Activated CD8-positive, alpha-beta memory T cell treated with anti-CD3 and anti-CD28 coated beads, Interleukin-2, amount 50 U/mL, for 24 hours (primary cell): ENCODE measurements around the gene FAM107B.

Experiments
- DNase-seq: peaks from one replicate; pipeline ENCODE4 v3.0.0-alpha.2; 2020; ENCODE audit errors: extremely low read depth

Gene FAM107B

GRCh38 chr10:14580671-14581332, 193.9 kb downstream of the FAM107B start:
- no peak for DNase-seq

DNA sequence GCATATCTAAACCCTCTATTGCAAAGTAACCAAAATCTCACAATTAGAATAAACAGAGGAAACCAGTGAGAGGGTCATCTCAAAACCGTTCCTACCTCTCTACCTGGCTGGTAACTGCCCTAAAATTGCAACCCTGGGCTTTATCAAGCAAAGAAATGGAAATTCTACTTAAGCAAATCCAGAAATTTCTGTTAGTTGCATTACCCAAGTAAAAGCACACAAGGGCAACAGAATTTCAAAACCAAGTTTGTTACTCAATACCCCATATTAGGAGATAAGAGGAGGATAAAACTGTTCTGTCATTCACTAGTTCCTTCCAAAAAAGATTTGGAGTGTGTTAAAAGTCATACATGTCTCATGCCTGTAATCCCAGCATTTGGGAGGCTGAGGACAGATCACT, 195.3 kb downstream of the FAM107B start:
- DNase-seq = no peak

DNA sequence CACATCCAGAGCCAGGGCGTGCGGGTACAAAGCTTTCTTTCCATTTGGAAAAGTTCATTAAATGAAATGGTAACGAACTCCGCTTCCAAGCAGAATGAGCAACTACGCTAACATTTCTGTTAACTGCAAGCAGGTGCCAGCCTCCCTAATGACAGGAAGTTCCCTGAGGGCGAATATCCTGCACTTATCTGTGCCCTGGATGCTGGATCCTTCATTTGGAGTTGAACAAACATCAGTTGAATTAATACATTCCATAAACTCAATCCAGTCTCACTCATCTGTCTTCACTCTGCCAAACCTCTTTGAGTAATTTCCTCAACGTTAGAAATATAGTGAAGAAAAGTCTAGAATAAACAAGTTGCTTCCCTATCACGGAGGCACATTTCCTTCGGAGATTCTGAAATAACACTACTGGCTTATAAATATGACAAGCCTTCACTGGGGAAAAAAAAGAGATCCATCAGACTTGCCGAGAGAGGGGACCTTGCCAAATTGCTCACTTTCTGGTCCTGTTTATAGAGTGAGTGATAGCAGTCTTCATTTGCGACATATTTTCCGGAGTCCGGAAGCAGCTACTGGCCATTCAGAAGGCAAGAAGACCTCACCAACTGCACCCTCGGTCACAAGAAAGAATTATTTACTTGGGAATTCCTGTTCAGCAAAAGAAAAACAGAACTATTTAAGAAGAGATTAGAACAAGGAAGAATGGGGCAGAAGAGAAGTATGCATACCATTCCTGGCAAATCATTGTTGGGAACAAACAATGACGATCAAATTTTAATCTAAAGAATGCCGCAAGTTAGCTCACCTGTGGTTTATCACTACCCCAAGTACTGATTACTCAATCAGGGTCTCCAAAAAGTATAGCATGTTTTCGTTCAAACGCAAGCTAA, 196.4 kb downstream of the FAM107B start:
- no peak for DNase-seq

DNA sequence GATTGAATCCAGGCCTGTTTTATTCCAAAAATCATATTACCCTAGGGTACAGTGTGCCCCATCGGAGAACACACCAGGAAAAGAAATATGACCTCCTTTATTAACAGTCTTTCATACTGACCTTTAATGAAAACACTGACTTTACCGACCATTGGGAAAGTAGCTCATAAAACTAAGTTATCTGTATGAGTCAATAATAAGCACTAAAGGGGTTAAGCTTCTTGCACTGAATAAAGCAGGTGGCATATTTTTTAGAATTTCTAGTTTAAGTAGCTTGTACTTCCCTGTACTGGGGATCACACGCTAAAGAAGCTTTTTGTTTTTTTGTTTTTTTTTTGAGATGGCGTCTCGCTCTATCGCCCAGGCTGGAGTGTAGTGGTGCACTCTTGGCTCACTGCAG, 199.8 kb downstream of the FAM107B start:
- DNase-seq = no peak

- no peak for DNase-seq
These were observed 200.4 kb downstream of the FAM107B start for GRCh38 chr10:14574291-14574690.

GRCh38 chr10:14573666-14574261, 200.9 kb downstream of the FAM107B start:
- no peak for DNase-seq

- no peak for DNase-seq
These were observed 201.9 kb downstream of the FAM107B start for GRCh38 chr10:14572811-14573210.

DNA sequence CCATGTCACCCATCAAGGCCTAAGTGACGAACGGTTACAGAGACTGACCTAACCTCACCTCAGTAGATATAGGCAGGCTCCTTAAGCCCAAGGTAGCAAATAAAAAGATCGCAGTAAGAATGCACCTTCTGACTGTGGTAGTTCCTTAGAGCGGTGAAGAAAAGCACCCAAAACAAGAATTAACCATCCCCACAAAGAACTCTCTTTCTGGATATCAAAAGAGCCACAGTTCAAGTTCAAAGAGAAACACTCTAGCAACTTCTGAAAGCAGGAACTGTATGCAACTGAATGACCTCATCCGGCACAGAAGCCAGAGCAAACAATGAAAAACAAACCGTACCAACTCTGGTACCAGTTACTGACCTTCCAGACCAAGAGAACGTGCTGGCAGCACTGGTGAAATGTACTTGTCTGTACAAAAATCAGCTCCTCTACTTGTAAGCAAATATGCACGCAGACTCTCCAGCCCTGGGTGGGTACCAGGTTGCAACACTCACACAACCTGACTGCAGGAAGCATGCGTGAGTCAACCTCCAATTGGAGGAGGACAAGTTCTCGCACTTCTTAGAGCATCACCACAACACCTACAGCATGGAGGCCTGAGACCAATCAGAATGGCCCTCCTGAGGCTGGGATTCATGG, 202.7 kb downstream of the FAM107B start:
- DNase-seq = no peak

DNA sequence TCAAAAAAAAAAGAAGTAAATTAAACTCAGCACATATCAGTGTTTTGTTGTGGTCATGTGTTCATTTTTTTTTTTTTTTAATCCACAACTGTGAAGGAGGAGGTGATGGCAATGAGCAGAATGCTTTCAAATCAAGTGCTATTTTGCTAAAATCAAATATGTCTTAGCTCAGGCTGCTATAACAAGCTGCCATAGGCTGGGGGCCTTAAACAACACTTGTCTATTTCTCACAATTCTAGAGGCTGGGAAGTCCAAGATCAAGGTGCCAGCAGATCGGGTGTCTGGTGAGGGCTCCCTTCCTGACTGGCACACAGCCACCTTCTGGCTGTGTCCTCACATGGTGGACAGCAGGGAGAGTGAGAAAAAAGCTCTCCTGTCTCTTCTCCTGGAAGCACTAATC, 203.9 kb downstream of the FAM107B start:
- no peak for DNase-seq

- no peak for DNase-seq
These were observed 205.2 kb downstream of the FAM107B start for GRCh38 chr10:14569274-14570060.

- DNase-seq = no peak
These were observed 207.3 kb downstream of the FAM107B start for GRCh38 chr10:14567421-14567820.

DNA sequence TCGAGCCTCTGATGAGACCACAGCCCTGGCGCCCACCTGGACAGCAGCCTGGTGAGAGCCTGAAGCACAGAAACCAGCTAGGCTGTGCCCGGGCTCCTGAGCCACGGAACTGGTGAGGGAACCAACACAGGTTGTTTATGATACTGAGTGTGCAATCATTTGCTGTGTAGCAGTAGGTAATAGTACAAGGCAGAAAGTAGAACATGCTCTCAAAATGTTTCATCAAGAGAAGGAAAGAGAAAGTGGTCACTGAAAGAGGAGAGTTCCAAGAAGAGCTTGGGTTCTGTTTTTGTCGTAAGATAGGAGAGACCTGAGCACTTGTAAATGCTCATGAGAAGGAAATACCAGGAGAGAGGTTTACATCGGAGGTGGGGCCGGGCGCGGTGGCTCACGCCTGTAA, 208.2 kb downstream of the FAM107B start:
- no peak for DNase-seq

DNA sequence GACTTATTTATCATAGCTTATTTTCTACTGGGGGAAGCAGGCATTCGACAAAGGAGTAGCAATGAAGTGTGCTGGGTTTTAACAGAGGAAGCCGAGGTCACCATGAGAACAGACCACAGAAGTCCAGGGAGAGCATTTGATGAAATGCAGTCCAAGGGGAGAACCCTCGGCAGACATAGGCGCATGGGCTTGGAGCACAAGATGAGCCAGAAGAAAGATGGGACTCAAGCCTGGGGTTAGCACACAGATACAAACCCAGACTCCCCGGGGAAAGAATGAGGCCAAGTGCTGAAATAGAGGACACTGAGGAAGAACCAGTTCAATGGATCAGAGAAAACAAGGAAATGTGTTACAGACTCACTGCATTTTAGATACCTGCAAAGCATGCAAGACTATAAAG, 209.5 kb downstream of the FAM107B start:
- DNase-seq = no peak

DNA sequence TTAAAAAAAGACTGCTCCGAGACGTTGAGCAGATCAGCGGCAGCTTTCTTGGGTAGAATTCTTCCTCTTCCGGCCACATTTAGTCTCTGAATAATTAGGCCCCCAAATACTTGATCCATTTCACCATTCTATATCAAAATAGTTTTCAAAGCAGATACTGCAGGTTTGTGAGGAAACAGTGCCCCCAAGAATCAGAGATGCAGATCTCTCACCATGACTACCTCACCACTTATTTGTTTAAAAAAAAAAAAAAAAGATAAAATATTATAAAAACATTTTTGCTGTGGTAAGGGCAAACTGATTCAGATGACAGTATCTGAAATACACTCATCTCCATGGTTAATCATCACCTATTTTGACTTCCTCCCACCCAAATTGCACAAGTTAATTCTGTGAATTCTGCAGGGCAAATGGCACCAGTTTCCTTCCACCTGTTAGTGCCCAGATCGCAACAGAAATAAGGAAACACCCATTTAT, 210.4 kb downstream of the FAM107B start:
- no peak for DNase-seq

- DNase-seq = no peak
These were observed 211.2 kb downstream of the FAM107B start for GRCh38 chr10:14563359-14563940.

DNA sequence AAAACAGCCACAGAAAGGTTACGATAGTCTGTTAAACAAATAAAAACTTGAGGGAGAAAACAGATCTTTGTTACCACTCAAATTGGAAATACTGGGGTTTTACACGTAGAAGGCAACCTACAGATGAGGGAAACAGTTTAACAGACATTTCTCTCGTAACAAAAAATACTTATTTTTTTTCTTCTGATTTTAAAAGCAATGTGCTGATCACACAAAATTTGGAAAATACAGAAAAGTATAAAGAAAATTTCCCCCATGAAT, 211.7 kb downstream of the FAM107B start:
- DNase-seq = no peak

- no peak for DNase-seq
These were observed 212.2 kb downstream of the FAM107B start for GRCh38 chr10:14562218-14563075.

GRCh38 chr10:14560791-14561765, 213.6 kb downstream of the FAM107B start:
- DNase-seq = no peak

DNA sequence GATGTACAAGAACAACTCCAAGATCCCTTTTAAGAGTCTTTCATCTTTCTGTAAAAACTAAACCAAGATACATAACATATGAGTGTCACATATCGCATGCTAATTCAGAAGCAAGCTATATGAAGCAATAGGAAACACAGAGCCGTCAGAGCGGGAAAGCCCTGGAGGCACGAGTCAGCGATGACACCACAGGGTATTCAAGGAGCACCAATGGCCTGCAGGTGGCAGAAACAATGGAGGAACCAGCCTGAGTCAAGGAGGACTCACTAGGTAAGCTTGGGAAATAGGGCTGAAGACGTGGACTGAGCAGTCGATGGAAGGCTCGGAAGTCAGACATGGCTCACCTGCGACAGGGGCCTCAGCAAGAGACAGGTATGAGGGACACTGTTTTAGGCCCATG, 214.4 kb downstream of the FAM107B start:
- DNase-seq = peak; percentile 53
